ENCODE measurements around the gene OR2W3.

DNA sequence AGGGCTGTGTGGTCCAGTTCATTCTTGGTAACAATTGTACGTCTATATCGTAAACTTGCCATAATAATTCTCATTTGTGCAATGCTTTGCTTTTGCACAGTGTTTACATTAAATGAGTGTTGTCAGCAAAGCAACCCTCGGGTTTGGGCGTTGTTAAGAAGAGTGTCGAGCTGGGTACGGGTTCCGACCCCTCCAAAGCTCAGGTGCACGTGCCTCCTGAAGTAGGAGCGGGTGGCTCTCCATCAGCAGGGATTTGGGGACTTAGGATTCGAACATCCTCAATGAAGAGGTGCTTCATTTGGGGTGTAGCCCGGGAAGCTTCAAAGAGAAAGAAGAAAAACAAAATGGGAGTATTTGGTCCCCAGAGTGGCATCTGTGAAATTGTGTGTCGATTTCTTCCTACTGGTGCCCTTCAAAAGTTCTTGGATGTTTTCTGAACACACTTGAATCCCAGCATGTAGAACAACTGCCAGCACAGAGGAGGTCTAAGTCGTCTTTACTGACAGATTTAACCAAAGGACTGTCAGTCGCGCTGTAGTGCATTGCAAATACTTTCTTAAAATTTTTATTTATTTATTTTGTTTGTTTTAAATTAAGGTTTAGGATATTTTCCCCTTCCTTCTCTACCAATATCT is 37.3 kb upstream of the OR2W3 start:
- TF ChIP-seq, protein P1, sequence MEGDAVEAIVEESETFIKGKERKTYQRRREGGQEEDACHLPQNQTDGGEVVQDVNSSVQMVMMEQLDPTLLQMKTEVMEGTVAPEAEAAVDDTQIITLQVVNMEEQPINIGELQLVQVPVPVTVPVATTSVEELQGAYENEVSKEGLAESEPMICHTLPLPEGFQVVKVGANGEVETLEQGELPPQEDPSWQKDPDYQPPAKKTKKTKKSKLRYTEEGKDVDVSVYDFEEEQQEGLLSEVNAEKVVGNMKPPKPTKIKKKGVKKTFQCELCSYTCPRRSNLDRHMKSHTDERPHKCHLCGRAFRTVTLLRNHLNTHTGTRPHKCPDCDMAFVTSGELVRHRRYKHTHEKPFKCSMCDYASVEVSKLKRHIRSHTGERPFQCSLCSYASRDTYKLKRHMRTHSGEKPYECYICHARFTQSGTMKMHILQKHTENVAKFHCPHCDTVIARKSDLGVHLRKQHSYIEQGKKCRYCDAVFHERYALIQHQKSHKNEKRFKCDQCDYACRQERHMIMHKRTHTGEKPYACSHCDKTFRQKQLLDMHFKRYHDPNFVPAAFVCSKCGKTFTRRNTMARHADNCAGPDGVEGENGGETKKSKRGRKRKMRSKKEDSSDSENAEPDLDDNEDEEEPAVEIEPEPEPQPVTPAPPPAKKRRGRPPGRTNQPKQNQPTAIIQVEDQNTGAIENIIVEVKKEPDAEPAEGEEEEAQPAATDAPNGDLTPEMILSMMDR (IDR thresholded peaks at IDR 0.05): no peak
- no peak for TF ChIP-seq POLR2AphosphoS5 (IDR thresholded peaks at IDR 0.05)

Measured in prostate gland (tissue), 2 donors.